HEK293 (cell line): Measurements from ENCODE around the gene TBC1D24.

Experiments
- EGR2 ChIP-seq: fragments of 450-650 bp; formaldehyde crosslinking; IDR thresholded peaks from 2 replicates; pipeline ENCODE4 v1.5.1; 2016; ENCODE audit warnings: low read depth, missing biosample characterization, missing genetic modification characterization
- GLIS2 ChIP-seq: fragments of 450-650 bp; formaldehyde crosslinking; IDR thresholded peaks from 2 replicates; pipeline ENCODE4 v1.5.1; 2016; ENCODE audit warnings: missing biosample characterization, missing genetic modification characterization
- HIC1 ChIP-seq: fragments of 450-650 bp; formaldehyde crosslinking; IDR thresholded peaks from 2 replicates; pipeline ENCODE4 v1.5.1; 2016; ENCODE audit warnings: missing biosample characterization, missing genetic modification characterization
- HOXC10 ChIP-seq: sonication (generic); formaldehyde crosslinking; IDR thresholded peaks from 2 replicates; pipeline ENCODE4 v1.8.1; 2023; ENCODE audit warnings: mild to moderate bottlenecking, missing genetic modification reagents
- MYNN ChIP-seq: fragments of 450-650 bp; formaldehyde crosslinking; IDR thresholded peaks from 2 replicates; pipeline ENCODE4 v1.5.1; 2016; ENCODE audit warnings: missing biosample characterization, missing genetic modification characterization, borderline replicate concordance
- TCF7L2 ChIP-seq: IDR thresholded peaks from 2 replicates; pipeline ENCODE4 v1.6.1; 2011; ENCODE audit warnings: low read depth, mild to moderate bottlenecking, inconsistent platforms, low read length, moderate library complexity, borderline replicate concordance
- ZBTB48 ChIP-seq: fragments of 450-650 bp; formaldehyde crosslinking; IDR thresholded peaks from 2 replicates; pipeline ENCODE4 v1.5.1; 2016; ENCODE audit warnings: missing biosample characterization, missing genetic modification characterization
- ZNF133 ChIP-seq: fragments of 450-650 bp; formaldehyde crosslinking; IDR thresholded peaks from 2 replicates; pipeline ENCODE4 v1.5.1; 2016; ENCODE audit warnings: missing biosample characterization, missing genetic modification characterization
- ZNF211 ChIP-seq: fragments of 450-650 bp; formaldehyde crosslinking; IDR thresholded peaks from 2 replicates; pipeline ENCODE4 v1.5.1; 2016; ENCODE audit warnings: low read depth, missing biosample characterization, missing genetic modification characterization
- ZNF223 ChIP-seq: fragments of 450-650 bp; formaldehyde crosslinking; IDR thresholded peaks from 2 replicates; pipeline ENCODE4 v1.5.1; 2016; ENCODE audit warnings: missing biosample characterization, missing genetic modification characterization
- ZNF248 ChIP-seq: fragments of 450-650 bp; formaldehyde crosslinking; IDR thresholded peaks from 2 replicates; pipeline ENCODE4 v1.5.1; 2017; ENCODE audit warnings: missing biosample characterization, missing genetic modification characterization
- ZNF280C ChIP-seq: fragments of 450-650 bp; formaldehyde crosslinking; IDR thresholded peaks from 2 replicates; pipeline ENCODE4 v1.5.1; 2016; ENCODE audit warnings: missing biosample characterization, missing genetic modification characterization
- ZNF335 ChIP-seq: fragments of 450-650 bp; formaldehyde crosslinking; conservative IDR thresholded peaks from 2 replicates; pipeline ENCODE4 v1.5.1; 2016; ENCODE audit warnings: missing biosample characterization, missing genetic modification characterization
- ZNF341 ChIP-seq: fragments of 450-650 bp; formaldehyde crosslinking; IDR thresholded peaks from 2 replicates; pipeline ENCODE4; 2016; ENCODE audit warnings: low read depth, missing biosample characterization, missing genetic modification characterization
- ZNF354C ChIP-seq: fragments of 450-650 bp; formaldehyde crosslinking; IDR thresholded peaks from 2 replicates; pipeline ENCODE4 v1.5.1; 2016; ENCODE audit warnings: missing biosample characterization, missing genetic modification characterization, low read depth, borderline replicate concordance
- ZNF37A ChIP-seq: fragments of 450-650 bp; IDR thresholded peaks from 2 replicates; pipeline ENCODE4 v1.5.1; 2018; ENCODE audit warnings: missing biosample characterization, missing genetic modification characterization
- ZNF394 ChIP-seq: fragments of 450-650 bp; formaldehyde crosslinking; IDR thresholded peaks from 2 replicates; pipeline ENCODE4 v1.5.1; 2016; ENCODE audit warnings: missing biosample characterization, missing genetic modification characterization, mild to moderate bottlenecking, moderate library complexity, borderline replicate concordance
- ZNF488 ChIP-seq: fragments of 450-650 bp; formaldehyde crosslinking; IDR thresholded peaks from 2 replicates; pipeline ENCODE4 v1.5.1; 2016; ENCODE audit warnings: missing biosample characterization, missing genetic modification characterization
- ZNF660 ChIP-seq: fragments of 450-650 bp; IDR thresholded peaks from 2 replicates; pipeline ENCODE4 v1.5.1; 2018; ENCODE audit warnings: missing biosample characterization, mild to moderate bottlenecking, missing genetic modification characterization
- ZSCAN16 ChIP-seq: fragments of 450-650 bp; formaldehyde crosslinking; IDR thresholded peaks from 2 replicates; pipeline ENCODE4 v1.5.1; 2016; ENCODE audit warnings: missing biosample characterization, missing genetic modification characterization
- TF ChIP-seq, protein P1 (sequence below): fragments of 450-650 bp; formaldehyde crosslinking; IDR thresholded peaks from 2 replicates; pipeline ENCODE4 v1.5.0; 2017; ENCODE audit warnings: missing biosample characterization, missing genetic modification characterization, borderline replicate concordance

The TBC1D24 gene

DNA sequence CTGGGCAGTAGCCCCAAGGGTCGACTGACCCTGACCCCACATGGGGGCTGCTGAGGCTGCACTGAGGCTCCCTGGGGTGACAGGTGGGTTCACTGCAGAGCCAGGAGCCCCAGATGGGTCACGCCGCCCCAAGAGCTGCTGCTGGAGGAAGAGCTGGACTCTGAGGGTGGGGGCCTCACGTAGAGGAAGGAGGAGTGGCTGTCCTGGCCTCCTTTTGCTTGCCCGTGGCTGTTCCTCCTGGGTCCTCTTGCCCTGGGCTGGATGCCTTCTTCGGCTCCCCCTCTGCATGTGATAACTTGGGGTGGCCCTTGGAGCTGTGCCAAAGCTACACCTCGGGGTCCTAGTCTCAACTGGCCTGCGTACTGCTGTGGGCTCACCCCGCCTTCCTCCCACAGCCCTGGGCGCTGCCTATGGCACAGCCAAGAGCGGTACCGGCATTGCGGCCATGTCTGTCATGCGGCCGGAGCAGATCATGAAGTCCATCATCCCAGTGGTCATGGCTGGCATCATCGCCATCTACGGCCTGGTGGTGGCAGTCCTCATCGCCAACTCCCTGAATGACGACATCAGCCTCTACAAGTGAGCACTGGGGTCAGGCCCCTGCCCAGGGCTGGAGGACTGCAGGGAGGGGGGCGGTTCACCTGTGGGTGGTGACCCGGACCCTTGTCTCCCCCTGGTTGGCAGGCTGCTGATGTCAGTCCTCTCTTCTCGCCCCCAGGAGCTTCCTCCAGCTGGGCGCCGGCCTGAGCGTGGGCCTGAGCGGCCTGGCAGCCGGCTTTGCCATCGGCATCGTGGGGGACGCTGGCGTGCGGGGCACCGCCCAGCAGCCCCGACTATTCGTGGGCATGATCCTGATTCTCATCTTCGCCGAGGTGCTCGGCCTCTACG, 44.1 kb downstream of the TBC1D24 start (continued):
- no peak for TF ChIP-seq ZNF394 (tag by site-specific recombination)
- TF ChIP-seq ZBTB48 (tag by site-specific recombination): no peak
- no peak for TF ChIP-seq MYNN (tag by site-specific recombination)
- no peak for TF ChIP-seq ZNF488 (tag by site-specific recombination)
- TF ChIP-seq, protein P1, sequence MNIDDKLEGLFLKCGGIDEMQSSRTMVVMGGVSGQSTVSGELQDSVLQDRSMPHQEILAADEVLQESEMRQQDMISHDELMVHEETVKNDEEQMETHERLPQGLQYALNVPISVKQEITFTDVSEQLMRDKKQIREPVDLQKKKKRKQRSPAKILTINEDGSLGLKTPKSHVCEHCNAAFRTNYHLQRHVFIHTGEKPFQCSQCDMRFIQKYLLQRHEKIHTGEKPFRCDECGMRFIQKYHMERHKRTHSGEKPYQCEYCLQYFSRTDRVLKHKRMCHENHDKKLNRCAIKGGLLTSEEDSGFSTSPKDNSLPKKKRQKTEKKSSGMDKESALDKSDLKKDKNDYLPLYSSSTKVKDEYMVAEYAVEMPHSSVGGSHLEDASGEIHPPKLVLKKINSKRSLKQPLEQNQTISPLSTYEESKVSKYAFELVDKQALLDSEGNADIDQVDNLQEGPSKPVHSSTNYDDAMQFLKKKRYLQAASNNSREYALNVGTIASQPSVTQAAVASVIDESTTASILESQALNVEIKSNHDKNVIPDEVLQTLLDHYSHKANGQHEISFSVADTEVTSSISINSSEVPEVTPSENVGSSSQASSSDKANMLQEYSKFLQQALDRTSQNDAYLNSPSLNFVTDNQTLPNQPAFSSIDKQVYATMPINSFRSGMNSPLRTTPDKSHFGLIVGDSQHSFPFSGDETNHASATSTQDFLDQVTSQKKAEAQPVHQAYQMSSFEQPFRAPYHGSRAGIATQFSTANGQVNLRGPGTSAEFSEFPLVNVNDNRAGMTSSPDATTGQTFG: no peak
- TF ChIP-seq ZNF335 (tag by site-specific recombination): no peak
- no peak for TF ChIP-seq TCF7L2
- peak; percentile 31; the same call in 1 of the 2 replicates for TF ChIP-seq GLIS2 (tag by site-specific recombination)
- no peak for TF ChIP-seq HOXC10 (CRISPR knock-in tag)
- TF ChIP-seq ZNF280C (tag by site-specific recombination): no peak
- no peak for TF ChIP-seq ZNF223 (tag by site-specific recombination)
- TF ChIP-seq ZNF248 (tag by site-specific recombination): no peak
- no peak for TF ChIP-seq ZNF133
- no peak for TF ChIP-seq ZNF660 (tag by site-specific recombination)
- no peak for TF ChIP-seq ZNF354C (tag by site-specific recombination)
- peak; percentile 35; the same call in 1 of the 2 replicates for TF ChIP-seq EGR2 (tag by site-specific recombination)
- TF ChIP-seq HIC1 (tag by site-specific recombination): peak; percentile 59
- TF ChIP-seq ZNF341 (tag by site-specific recombination): peak; percentile 77
- TF ChIP-seq ZNF37A (tag by site-specific recombination): no peak
- TF ChIP-seq ZSCAN16: no peak
- TF ChIP-seq ZNF211 (tag by site-specific recombination): no peak
- TF ChIP-seq, all 188 proteins: peak for 7
